Hematopoietic multipotent progenitor cell treated with erythropoietin and hydrocortisone succinate and interleukin-3 and kit ligand, for 6 days (in vitro differentiated cells): ENCODE results near the gene SLFN13.
A peak's percentile ranks its signal among the peaks of the same experiment; 100 is the strongest.
"Not testable (repeated sequence)": the region's sequence is repeated elsewhere in the genome, so short reads cannot be mapped to it uniquely, and the experiment has no call there.

ENCODE experiments used
- DNase-seq: peaks from one replicate; pipeline ENCODE4 v3.0.0-alpha.2; 2015

Gene SLFN13

DNA sequence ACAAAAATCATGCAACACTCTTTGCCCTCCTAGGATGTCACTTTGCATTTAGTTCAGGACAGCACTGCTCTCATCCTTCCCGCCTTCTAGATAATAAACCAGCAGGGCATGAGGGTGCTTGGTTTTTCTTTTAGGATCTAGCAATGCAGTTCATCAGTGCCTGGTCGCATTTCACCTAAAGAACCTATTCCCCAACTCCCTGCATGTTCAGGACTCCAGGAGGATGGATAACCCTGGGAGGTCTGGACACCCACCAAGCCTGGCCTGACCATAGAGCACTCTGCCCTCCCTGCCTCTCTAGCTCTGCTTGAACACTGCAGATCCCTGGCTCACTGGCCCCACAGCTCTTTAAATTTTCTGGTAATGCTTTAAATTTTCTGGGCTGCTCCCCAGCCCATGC, 18.9 kb downstream of the SLFN13 start:
- DNase-seq = no peak

GRCh38 chr17:35428229-35428628, 20.3 kb downstream of the SLFN13 start:
- no peak for DNase-seq

DNA sequence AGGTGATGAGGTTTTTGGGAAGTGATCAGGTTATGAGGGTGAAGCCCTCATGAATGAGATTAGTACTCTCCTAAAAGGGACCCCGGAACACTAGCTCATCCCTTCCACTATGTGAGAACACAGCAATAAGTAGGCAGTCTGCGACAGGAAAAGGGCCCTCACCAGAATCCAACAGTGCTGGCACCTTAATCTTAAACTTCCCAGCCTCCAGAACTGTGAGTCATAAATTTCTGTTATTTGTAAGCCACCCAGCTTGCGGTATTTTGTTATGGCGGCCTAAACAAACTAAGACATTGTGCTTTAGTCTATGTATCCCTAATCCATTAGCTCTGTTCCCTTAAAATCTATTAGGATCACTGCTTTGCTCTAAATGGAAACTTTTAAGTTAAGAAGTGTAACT, 24.8 kb downstream of the SLFN13 start:
- no peak for DNase-seq

DNA sequence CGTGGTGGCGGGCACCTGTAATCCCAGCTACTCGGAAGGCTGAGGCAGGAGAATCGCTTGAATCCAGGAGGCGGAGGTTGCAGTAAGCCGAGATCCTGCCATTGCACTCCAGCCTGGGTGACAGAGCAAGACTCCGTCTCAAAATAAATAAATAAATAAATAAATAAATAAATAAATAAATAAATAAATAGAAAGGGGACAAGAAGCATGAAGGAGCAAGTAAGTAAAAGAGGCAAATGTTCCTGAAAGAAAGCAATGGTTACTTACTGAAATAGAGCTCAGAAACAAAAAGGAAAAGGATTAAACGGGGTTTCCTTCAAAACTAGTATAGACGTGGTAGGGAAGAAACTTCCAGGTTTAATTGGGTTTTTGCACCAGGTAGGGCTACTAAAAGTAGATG, 27.5 kb downstream of the SLFN13 start:
- DNase-seq = not testable (repeated sequence)

GRCh38 chr17:35416659-35417058, 31.9 kb downstream of the SLFN13 start:
- no peak for DNase-seq

DNA sequence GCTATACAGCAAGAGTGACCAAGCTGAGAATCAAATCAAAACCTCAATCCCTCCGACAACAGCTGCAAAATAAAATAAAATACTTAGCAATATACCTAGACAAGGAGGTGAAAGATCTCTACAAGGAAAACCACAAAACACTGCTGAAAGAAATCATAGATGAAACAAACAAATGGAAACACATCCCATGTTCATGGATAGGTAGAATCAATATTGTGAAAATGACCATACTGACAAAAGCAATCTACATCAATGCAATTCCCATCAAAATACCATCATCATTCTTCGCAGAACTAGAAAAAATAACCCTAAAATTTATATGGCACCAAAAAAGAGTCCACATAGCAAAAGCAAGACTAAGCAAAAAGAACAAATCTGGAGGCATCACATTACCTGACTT, 33.9 kb downstream of the SLFN13 start:
- DNase-seq = not testable (repeated sequence)

DNA sequence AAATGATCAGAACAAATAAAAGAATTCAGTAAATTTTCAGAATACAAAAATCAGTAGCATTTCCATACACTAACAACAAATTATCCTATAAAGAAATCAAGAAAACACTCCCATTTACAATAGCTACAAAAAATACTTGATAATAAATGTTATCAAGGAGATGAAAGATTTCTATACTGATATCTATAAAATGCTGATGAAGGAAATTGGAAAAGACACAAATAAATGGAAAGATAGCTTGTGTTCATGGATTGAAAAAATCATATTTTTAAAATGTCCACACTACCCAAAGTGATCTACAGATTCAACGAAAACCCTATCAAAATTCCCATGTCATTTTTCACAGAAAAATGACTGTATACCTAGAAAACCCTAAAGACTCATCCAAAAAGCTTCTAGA, 34.3 kb downstream of the SLFN13 start:
- no peak for DNase-seq

DNA sequence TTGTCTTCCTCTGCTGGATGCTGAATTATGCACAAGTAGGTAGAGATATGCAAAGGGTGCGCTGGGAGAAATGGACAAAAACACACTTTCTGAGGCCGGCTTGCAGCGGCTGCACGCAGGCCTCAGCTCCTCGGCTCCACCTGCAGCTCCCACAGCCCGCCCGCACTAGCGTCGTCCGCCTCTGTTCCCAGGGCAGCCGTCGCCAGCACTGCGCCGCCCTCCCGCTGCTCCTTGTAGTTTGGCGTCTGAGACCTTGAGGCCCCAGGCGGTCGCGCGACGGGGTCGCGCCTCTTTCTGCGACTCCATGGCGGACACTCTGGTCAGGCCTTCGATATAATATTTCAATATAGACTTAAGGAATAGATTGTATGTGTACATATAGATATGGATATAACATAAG, 41.0 kb downstream of the SLFN13 start:
- DNase-seq = no peak

DNA sequence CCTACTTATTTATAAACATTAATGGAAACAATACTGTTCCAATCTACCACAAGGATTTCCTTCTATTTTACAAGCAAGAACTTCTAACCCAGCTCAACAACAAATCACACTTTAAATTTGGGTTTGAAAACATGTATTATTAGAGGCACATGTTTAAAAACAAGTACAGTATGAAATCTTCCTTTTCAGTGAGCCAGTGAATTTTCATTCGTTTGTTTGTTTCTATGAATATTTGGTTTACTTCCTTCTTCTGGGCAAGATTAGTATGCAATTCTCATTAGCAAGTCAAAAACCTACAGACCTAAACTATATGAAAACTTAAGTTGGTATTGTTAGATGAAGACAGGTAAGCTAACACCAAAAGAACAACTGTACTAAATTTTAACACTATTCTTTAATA, 42.0 kb downstream of the SLFN13 start:
- DNase-seq = no peak

DNA sequence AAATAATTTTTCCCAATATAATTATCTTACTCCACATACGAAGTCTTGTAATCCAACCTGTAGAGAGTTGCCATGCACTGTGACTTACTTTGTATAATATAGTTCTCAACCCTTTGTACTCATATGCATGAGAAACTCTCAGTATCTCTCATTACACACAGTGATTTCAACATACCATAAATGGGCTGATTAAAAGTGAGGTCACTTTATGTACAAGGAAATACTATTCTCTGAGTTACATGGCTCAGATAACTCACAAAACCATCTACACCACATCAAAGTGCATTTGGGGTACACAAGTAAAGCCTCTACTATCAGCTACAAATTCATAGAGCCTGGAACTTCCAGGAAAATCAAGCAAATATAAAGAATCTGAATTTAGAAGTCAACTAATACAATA, 44.2 kb downstream of the SLFN13 start:
- DNase-seq = peak; percentile 10

DNA sequence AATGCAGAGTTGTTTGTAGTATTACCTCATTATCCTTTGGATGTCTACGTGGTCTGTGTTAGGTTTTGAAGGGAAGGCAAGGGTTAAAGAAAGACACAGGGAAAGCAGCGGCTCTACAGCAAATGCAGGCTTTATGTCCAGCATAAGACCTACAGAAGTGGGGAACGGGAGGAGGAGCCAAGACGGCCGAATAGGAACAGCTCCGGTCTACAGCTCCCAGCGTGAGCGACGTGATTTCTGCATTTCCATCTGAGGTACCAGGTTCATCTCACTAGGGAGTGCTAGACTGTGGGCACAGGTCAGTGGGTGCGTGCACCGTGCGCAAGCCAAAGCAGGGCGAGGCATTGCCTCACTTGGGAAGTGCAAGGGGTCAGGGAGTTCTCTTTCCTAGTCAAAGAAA, 54.8 kb downstream of the SLFN13 start:
- DNase-seq = not testable (repeated sequence)

GRCh38 chr17:35390663-35391062, 57.9 kb downstream of the SLFN13 start:
- peak; percentile 63 for DNase-seq

DNA sequence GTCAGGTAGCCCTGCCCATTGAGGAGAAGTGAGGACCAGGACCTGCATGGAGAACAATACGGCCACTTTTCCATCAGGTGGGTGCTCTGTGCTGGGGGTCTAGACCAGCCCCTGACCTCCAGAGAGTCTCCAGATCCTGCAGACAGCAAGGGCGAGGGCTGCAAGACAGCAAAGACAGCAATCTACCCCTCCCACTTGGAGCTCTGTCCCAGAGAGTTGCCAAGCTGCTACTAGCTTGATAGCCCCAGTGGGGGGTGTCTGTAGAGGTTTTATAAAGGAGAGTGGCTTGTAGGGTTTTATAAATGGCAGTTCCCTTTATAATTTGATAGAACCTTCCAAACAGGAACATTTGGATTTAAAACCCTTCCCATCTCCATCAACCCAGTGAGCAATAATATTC, 58.4 kb downstream of the SLFN13 start:
- DNase-seq = peak; percentile 13

DNA sequence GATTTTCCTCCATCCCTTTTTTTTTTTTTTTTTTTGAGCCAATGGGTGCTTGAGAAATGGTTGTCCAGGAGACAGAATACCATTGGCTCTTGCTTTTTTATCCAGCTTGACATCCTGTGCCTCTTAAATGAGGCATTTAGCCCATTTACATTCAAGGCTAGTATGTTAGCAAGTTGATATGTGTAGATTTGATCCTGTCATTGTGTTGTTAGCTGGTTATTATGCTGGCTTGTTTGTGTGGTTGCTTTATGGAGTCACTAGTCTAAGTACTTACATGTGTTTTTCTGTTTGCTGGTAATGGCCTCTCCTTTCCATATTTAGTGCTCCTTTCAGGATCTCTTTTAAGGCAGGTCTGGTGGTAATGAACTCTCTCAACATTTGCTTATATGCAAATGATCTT, 61.1 kb downstream of the SLFN13 start:
- no peak for DNase-seq
